HFFc6 (cell line): ENCODE data around the gene CPED1. TPM values are rescaled to one million over a fixed set of nuclear protein-coding genes. Genes with fewer than 3 reads are reported as not detected.

Source experiments
- DNase-seq: peaks from one replicate; pipeline ENCODE4 v3.0.0-alpha.2; 2018
- H3K27ac Mint-ChIP-seq: 2 replicates; pipeline ENCODE4 v1.8.0; 2020; ENCODE audit warnings: mild to moderate bottlenecking, mixed read lengths
- H3K27me3 Mint-ChIP-seq: 2 replicates; pipeline ENCODE4 v1.8.0; 2021; ENCODE audit warnings: mild to moderate bottlenecking, moderate library complexity, mixed read lengths; ENCODE audit not compliant: insufficient read depth
- H3K36me3 Mint-ChIP-seq: 2 replicates; pipeline ENCODE4 v1.8.0; 2021; ENCODE audit warnings: low read depth, mixed read lengths
- H3K4me1 Mint-ChIP-seq: 2 replicates; pipeline ENCODE4 v1.8.0; 2020; ENCODE audit warnings: low read depth, mixed read lengths
- H3K4me3 Mint-ChIP-seq: 2 replicates; pipeline ENCODE4 v1.8.0; 2020; ENCODE audit warnings: mild to moderate bottlenecking, moderate library complexity, mixed read lengths
- H3K9me3 Mint-ChIP-seq: 2 replicates; pipeline ENCODE4 v1.8.0; 2020; ENCODE audit warnings: mild to moderate bottlenecking, mixed read lengths
- CTCF ChIP-seq: fragments of 200-600 bp; sonication (generic); IDR thresholded peaks from 2 replicates; pipeline ENCODE4 v1.5.0; 2021; ENCODE audit warnings: antibody characterized with exemption, mild to moderate bottlenecking
- total RNA-seq, 6 experiments: library from RNA; stranded (reverse); fragmentation: NEBNext Ultra II Directional; extraction: Animal tissue kit (Norgen Biotek cat#: 25700); gene quantifications; 2 replicates in 1 of 6; 3 replicates in 5 of 6; pipeline ENCODE4 v1.2.3, GENCODE V29; 2021

Gene CPED1
- total RNA-seq, 6 experiments from 2014 or later = 85.0 to 112 (median 95.9) TPM

DNA sequence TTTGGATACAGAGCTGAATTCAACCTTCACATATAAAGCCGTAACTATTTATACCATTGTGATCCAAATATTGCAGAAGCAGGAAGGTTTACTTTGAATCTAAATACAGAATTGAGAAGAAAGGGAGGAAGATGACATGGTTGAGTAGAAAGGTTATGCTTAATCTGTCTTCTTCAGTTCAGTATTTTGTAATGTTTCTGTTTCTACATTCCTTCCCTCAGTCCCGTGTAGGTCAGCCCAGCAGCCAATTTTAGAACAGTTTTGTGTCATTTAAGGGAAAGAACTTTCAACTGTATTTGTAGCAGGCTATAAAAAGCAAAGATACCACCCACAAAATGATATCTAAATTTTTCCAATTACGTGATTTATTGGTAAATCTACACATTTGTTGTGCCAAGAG lies 97.4 kb downstream of the CPED1 start:
- Mint-ChIP-seq H3K4me3 (peak overlapping the region; percentile 76), H3K27ac (peak overlapping the region; percentile 92), H3K36me3 (peaks cover 12% of the 10 kb centered on the region), H3K4me1 (peaks cover 90% of the 10 kb centered on the region), H3K27me3 (no peaks in the 10 kb centered on the region), H3K9me3 (no peaks in the 10 kb centered on the region)
- no peak for TF ChIP-seq CTCF
- DNase-seq = peak; percentile 25

GRCh38 chr7:121088870-121089269 lies 100.4 kb downstream of the CPED1 start:
- Mint-ChIP-seq H3K27me3 (no peaks in the 10 kb centered on the region), H3K36me3 (peaks cover 31% of the 10 kb centered on the region), H3K4me3 (0 out of 2 replicates have a peak overlapping the region, but pooled peaks have one; percentile 20), H3K4me1 (peaks cover 68% of the 10 kb centered on the region), H3K9me3 (no peaks in the 10 kb centered on the region), H3K27ac (no peak overlapping the region)
- DNase-seq = no peak
- TF ChIP-seq CTCF = no peak

GRCh38 chr7:121094829-121095228 lies 106.3 kb downstream of the CPED1 start:
- Mint-ChIP-seq H3K9me3 (no peaks in the 10 kb centered on the region), H3K27me3 (no peaks in the 10 kb centered on the region), H3K27ac (no peak overlapping the region), H3K4me1 (peaks cover 45% of the 10 kb centered on the region), H3K4me3 (no peak overlapping the region), H3K36me3 (peaks cover 24% of the 10 kb centered on the region; the same call in 1 of the 2 replicates)
- no peak for DNase-seq
- TF ChIP-seq CTCF = no peak

- no peaks in the 10 kb centered on the region for H3K9me3 Mint-ChIP-seq
- DNase-seq = no peak
- H3K4me3 Mint-ChIP-seq = no peak overlapping the region
- peaks cover 45% of the 10 kb centered on the region for H3K4me1 Mint-ChIP-seq
- peaks cover 37% of the 10 kb centered on the region for H3K36me3 Mint-ChIP-seq
- H3K27ac Mint-ChIP-seq = peak overlapping the region; percentile 15; the same call in 1 of the 2 replicates
- no peaks in the 10 kb centered on the region for H3K27me3 Mint-ChIP-seq
- TF ChIP-seq CTCF = no peak
Observed at GRCh38 chr7:121097577-121097976, 109.1 kb downstream of the CPED1 start.

GRCh38 chr7:121099572-121099971 lies 111.1 kb downstream of the CPED1 start:
- Mint-ChIP-seq H3K27me3 (no peaks in the 10 kb centered on the region), H3K27ac (no peak overlapping the region), H3K4me3 (no peak overlapping the region), H3K9me3 (no peaks in the 10 kb centered on the region), H3K36me3 (peaks cover 33% of the 10 kb centered on the region), H3K4me1 (peaks cover 40% of the 10 kb centered on the region)
- TF ChIP-seq CTCF = peak; percentile 45; the same call in 1 of the 2 replicates
- DNase-seq = no peak

- Mint-ChIP-seq H3K4me1 (peaks cover 30% of the 10 kb centered on the region), H3K27me3 (no peaks in the 10 kb centered on the region), H3K36me3 (peaks cover 33% of the 10 kb centered on the region), H3K9me3 (no peaks in the 10 kb centered on the region), H3K27ac (no peak overlapping the region), H3K4me3 (no peak overlapping the region)
- TF ChIP-seq CTCF = no peak
- no peak for DNase-seq
Observed at GRCh38 chr7:121101083-121101482, 112.6 kb downstream of the CPED1 start.
